ENCODE data around the gene PKD1L1. TPM values are rescaled to one million over a fixed set of nuclear protein-coding genes. Genes with fewer than 3 reads are reported as not detected.

The PKD1L1 gene
- total RNA-seq, 1 experiment from 2014 or later: 0.17 TPM

- no peak overlapping the region for H4K91ac ChIP-seq (ENCODE audit: insufficient read length, low read depth, low read length)
- no peak overlapping the region for H3K56ac ChIP-seq (ENCODE audit: insufficient read length, low read depth, low read length)
- Mint-ChIP-seq H3K9me3 (no peaks in the 10 kb centered on the region), H3K27ac (no peak overlapping the region), H3K27me3 (ENCODE audit: low read depth) (no peaks in the 10 kb centered on the region; the same call in 1 of the 2 replicates), H3K4me3 (no peak overlapping the region), H3K36me3 (ENCODE audit: insufficient read depth in 1 of 3, low read depth in 3 of 3) (no peaks in the 10 kb centered on the region), H3K4me1 (peaks cover 5 to 14% of the 10 kb centered on the region in 2 experiments)
- no peak overlapping the region for H3K4me2 ChIP-seq (ENCODE audit: insufficient read depth, insufficient read length, low read length)
- DNase-seq: no peak
- no CpG with 5 or more reads among the region's 3 CpGs for WGBS (ENCODE audit: extremely low coverage, insufficient read length, low lambda C conversion rate)
- no peak overlapping the region for H3K23ac ChIP-seq (ENCODE audit: insufficient read length, low read depth, low read length)
- no peak overlapping the region for H3K14ac ChIP-seq (ENCODE audit: insufficient read depth, low read length)
- no peaks in the 10 kb centered on the region for H3K9me3 ChIP-seq (ENCODE audit: control insufficient read depth, low read depth, low read length)
- H4K20me1 ChIP-seq (ENCODE audit: control insufficient read depth, insufficient read depth, insufficient read length): no peaks in the 10 kb centered on the region
- no peaks in the 10 kb centered on the region for H3K79me1 ChIP-seq (ENCODE audit: insufficient read depth, low read depth, low read length, poor library complexity, severe bottlenecking)
- no peak overlapping the region for H3K18ac ChIP-seq (ENCODE audit: insufficient read length, low read depth, low read length)
- no peak overlapping the region for H3K9ac ChIP-seq (ENCODE audit: extremely low read depth, insufficient read length, low read length)
- H2AK5ac ChIP-seq (ENCODE audit: insufficient read length, low read length): no peak overlapping the region
- no peaks in the 10 kb centered on the region for H3K4me1 ChIP-seq (ENCODE audit: insufficient read depth, low read length)
- H3K79me2 ChIP-seq (ENCODE audit: insufficient read depth, low read length): no peaks in the 10 kb centered on the region
- H2BK15ac ChIP-seq (ENCODE audit: low read depth, low read length): no peak overlapping the region
- H2BK12ac ChIP-seq (ENCODE audit: insufficient read length, low read depth, low read length): no peak overlapping the region
- no peak overlapping the region for H4K5ac ChIP-seq (ENCODE audit: insufficient read length, low read depth, low read length)
- H3K27ac ChIP-seq (ENCODE audit: insufficient read length, low read depth, low read length): no peak overlapping the region
- no peak overlapping the region for H2BK5ac ChIP-seq (ENCODE audit: insufficient read length, low read length)
- H2BK120ac ChIP-seq (ENCODE audit: low read depth, low read length, poor library complexity, severe bottlenecking): no peak overlapping the region
- no peaks in the 10 kb centered on the region for H3K27me3 ChIP-seq (ENCODE audit: insufficient read depth, low read length)
- H3K23me2 ChIP-seq (ENCODE audit: insufficient read length, low read depth, low read length, poor library complexity, severe bottlenecking): no peaks in the 10 kb centered on the region
- no peak overlapping the region for H2BK20ac ChIP-seq (ENCODE audit: low read depth, low read length, poor library complexity, severe bottlenecking)
- H3K4ac ChIP-seq (ENCODE audit: low read depth, low read length): no peak overlapping the region
- TF ChIP-seq, protein P1, sequence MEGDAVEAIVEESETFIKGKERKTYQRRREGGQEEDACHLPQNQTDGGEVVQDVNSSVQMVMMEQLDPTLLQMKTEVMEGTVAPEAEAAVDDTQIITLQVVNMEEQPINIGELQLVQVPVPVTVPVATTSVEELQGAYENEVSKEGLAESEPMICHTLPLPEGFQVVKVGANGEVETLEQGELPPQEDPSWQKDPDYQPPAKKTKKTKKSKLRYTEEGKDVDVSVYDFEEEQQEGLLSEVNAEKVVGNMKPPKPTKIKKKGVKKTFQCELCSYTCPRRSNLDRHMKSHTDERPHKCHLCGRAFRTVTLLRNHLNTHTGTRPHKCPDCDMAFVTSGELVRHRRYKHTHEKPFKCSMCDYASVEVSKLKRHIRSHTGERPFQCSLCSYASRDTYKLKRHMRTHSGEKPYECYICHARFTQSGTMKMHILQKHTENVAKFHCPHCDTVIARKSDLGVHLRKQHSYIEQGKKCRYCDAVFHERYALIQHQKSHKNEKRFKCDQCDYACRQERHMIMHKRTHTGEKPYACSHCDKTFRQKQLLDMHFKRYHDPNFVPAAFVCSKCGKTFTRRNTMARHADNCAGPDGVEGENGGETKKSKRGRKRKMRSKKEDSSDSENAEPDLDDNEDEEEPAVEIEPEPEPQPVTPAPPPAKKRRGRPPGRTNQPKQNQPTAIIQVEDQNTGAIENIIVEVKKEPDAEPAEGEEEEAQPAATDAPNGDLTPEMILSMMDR (conservative IDR thresholded peaks at IDR 0.05): no peak; the same call in 1 of the 3 replicates
- H3T11ph ChIP-seq (ENCODE audit: low read length): no peak overlapping the region
- H2AFZ ChIP-seq (ENCODE audit: low read length): no peak overlapping the region
- no peak overlapping the region for H4K8ac ChIP-seq (replicated peaks; ENCODE audit: insufficient read length, low read depth, low read length)
These were observed 128.7 kb downstream of the PKD1L1 start for GRCh38 chr7:47819607-47819920.
